AG10803 (cell line): Measurements from ENCODE around the gene VRK1.
A peak's percentile ranks its signal among the peaks of the same experiment; 100 is the strongest.

Source experiments
- DNase-seq: peaks from one replicate; pipeline ENCODE4 v3.0.0; 2010; ENCODE audit warnings: low read depth
- H3K4me3 ChIP-seq: 2 replicates; pipeline ENCODE4 v1.5.1; 2011; ENCODE audit warnings: mild to moderate bottlenecking, low read length, control low read depth
- TF ChIP-seq, protein P1 (sequence below): conservative IDR thresholded peaks from 2 replicates; pipeline ENCODE4 v1.5.1; 2011; ENCODE audit warnings: mild to moderate bottlenecking, low read length, control low read depth, inconsistent platforms

Gene VRK1

DNA sequence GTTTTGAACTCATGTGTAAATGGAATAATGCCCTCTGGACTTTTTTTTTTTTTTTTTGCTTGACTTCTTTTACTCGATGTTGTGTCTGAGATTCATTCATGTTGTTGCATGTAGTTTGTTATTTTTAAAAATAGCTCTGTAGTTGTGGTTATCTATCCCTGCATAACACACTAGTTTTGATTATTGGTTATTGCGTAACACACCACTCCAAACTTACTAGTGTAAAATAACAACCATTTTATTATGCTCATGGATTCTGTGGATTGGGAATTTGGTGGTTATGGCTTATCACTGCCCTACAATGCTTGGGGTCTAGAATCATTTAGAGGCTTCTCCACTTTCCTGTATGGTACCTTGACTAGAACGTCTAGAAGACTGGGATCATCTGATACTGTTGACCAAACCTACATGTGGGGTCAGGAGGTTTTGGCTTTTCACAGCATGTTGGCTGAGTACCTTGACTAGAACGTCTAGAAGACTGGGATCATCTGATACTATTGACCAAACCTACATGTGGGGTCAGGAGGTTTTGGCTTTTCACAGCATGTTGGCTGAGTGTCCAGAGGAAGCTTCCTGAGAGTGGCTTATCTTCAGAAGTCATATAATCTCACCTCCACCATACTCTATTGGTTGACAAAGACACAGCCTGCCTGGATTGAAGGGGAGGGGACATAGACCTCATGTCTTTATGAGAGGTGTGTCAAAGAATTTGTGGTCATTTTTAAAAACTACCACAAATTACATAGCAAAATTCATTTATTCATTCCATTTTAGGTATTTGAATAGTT lies 11.6 kb downstream of the VRK1 start:
- H3K4me3 ChIP-seq, result no peak overlapping the region
- DNase-seq, result no peak
- TF ChIP-seq, protein P1, sequence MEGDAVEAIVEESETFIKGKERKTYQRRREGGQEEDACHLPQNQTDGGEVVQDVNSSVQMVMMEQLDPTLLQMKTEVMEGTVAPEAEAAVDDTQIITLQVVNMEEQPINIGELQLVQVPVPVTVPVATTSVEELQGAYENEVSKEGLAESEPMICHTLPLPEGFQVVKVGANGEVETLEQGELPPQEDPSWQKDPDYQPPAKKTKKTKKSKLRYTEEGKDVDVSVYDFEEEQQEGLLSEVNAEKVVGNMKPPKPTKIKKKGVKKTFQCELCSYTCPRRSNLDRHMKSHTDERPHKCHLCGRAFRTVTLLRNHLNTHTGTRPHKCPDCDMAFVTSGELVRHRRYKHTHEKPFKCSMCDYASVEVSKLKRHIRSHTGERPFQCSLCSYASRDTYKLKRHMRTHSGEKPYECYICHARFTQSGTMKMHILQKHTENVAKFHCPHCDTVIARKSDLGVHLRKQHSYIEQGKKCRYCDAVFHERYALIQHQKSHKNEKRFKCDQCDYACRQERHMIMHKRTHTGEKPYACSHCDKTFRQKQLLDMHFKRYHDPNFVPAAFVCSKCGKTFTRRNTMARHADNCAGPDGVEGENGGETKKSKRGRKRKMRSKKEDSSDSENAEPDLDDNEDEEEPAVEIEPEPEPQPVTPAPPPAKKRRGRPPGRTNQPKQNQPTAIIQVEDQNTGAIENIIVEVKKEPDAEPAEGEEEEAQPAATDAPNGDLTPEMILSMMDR, result no peak

DNA sequence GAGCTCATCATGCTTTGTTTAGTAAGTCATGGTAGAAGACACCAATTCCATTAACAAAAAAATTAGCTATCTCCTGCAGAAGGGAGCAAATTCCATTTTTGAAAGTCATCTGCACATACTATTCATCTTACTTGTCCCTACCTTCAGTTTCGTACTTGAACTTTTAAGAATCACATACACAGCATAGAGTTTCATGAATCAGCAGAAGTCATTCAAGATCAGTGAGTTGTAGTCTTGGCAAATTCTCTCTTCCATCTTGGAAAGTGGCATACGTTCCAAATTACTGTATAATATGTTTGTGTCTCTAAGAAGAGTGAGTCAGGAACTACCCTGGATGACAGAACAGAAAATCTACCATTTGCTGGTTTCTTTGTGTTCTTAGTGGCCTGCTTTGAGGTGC lies 14.1 kb downstream of the VRK1 start:
- DNase-seq, result peak; percentile 64
- TF ChIP-seq, protein P1, result no peak
- no peak overlapping the region for H3K4me3 ChIP-seq

DNA sequence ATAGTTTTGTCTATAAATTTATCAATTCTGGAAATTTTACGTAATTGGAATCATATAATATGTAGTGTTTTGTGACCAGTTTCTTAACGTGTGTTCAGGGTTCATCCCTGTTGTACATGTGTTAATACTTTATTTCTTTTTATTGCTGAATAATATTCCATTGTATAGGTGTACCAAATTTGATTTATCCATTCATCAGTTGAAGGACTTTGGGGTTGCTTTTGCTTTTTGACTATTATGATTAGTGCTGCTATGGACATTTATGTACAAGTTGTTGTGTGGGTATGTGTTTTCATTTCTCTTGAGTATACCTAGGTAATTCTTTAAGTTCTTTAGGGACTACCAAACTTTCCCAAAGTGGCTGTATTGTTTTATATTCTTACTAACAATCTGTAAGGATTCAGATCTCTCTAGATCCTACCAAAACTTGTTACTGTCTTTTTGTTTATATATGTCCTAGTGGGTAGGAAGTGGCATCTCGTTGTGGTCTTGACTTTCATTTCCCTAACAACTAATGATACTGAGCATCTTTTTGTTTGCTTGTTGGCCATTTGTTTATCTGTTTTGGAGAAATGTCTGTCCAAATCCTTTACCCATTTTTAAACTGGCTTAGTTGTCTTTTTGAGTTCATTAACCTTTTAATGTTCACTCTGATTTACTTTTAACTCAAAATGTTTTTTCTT lies 14.9 kb downstream of the VRK1 start:
- no peak overlapping the region for H3K4me3 ChIP-seq
- DNase-seq, result no peak
- TF ChIP-seq, protein P1, result no peak

DNA sequence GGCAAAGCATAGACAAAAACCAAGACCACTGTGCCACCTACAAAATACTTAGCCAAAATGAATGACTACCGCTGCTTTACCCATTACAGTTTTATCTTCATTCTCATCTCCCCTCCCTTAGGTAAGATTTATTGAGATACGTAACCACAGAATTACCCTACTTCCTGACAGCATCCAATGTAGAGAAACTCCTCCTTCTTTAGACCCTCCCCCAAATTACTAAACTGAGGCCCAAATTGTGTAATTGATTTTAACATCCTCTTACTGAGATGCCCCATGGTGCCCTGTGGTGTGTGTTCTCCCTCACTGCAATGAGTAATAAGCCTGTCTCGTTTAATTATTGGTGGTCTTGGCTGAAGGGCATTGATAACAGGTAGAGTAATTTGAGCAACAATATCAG lies 19.1 kb downstream of the VRK1 start:
- TF ChIP-seq, protein P1, result no peak
- H3K4me3 ChIP-seq, result no peak overlapping the region
- no peak for DNase-seq

GRCh38 chr14:96817750-96818666 lies 20.8 kb downstream of the VRK1 start:
- H3K4me3 ChIP-seq, result no peak overlapping the region
- no peak for DNase-seq

GRCh38 chr14:96821501-96821900 lies 24.3 kb downstream of the VRK1 start:
- no peak for DNase-seq
- TF ChIP-seq, protein P1, result no peak
- no peak overlapping the region for H3K4me3 ChIP-seq

More at GRCh38 chr14:96817750-96818666, 20.8 kb downstream of the VRK1 start:
- TF ChIP-seq, protein P1, result no peak
